Breast epithelium (tissue), 4 donors: Measurements from ENCODE around the gene ANKS1B. TPM values are rescaled to one million over a fixed set of nuclear protein-coding genes. Genes with fewer than 3 reads are reported as not detected.
"Not testable (repeated sequence)": the region's sequence is repeated elsewhere in the genome, so short reads cannot be mapped to it uniquely, and the experiment has no call there.

ENCODE experiments used
- DNase-seq, 2 donors: peaks; one replicate each; pipeline ENCODE4 v3.0.0-alpha.2; 2019; ENCODE audit warnings: low spot score in 2 of 2
- H3K27ac ChIP-seq, 2 donors: fragments of 200-600 bp; sonication (generic) in 1 of 2; one replicate each; pipeline ENCODE4 v1.5.1; 2016 to 2019; ENCODE audit warnings: mild to moderate bottlenecking in 1 of 2
- H3K27me3 ChIP-seq, 2 donors: fragments of 200-600 bp; sonication (generic) in 1 of 2; one replicate each; pipeline versions ENCODE4 v1.5.1 to v1.6.0; 2017 to 2019; ENCODE audit warnings: control low read depth in 1 of 2, mild to moderate bottlenecking in 1 of 2
- H3K36me3 ChIP-seq: fragments of 200-600 bp; one replicate; pipeline ENCODE4 v1.5.1; 2019
- H3K4me1 ChIP-seq, 2 donors: fragments of 200-600 bp; sonication (generic); one replicate each; pipeline ENCODE4 v1.5.1; 2016 to 2019; ENCODE audit warnings: control low read depth in 1 of 2
- H3K4me3 ChIP-seq, 3 donors: fragments of 200-600 bp; sonication (generic); 1 replicate in 2 of 3; 2 replicates in 1 of 3; pipeline ENCODE4 v1.5.1; 2016 to 2019; ENCODE audit warnings: mild to moderate bottlenecking in 3 of 3, moderate library complexity in 2 of 3
- H3K9me3 ChIP-seq, 2 donors: fragments of 200-600 bp; sonication (generic) in 1 of 2; one replicate each; pipeline ENCODE4 v1.5.1; 2016 to 2019; ENCODE audit warnings: control low read depth in 1 of 2
- POLR2A ChIP-seq: fragments of 450-650 bp; IDR thresholded peaks from one replicate; pipeline ENCODE4 v1.6.1; 2016; ENCODE audit warnings: antibody characterized with exemption, mild to moderate bottlenecking, moderate library complexity
- POLR2AphosphoS5 ChIP-seq, 3 donors: sonication (generic); formaldehyde crosslinking; IDR thresholded peaks; one replicate each; pipeline ENCODE4 v1.6.1; 2017; ENCODE audit warnings: antibody characterized with exemption in 3 of 3
- intact Hi-C: fragments of 100-400 bp; cut with DNase I; formaldehyde crosslinking; loops from one replicate; pipeline ENCODE4 v1.15.1; 2023; ENCODE audit warnings: low total_unique reads
- total RNA-seq, 3 donors: library from RNA; depleted of rRNA; stranded (reverse); fragments of >200 nt; gene quantifications; one replicate each; pipeline ENCODE4 v1.1.0, GENCODE V29; 2016
- TF ChIP-seq, protein P1 (sequence below), 3 donors: fragments of 450-650 bp; IDR thresholded peaks; one replicate each; pipeline ENCODE4 v1.5.1; 2016 to 2017; ENCODE audit warnings: antibody characterized with exemption in 3 of 3, mild to moderate bottlenecking in 3 of 3, moderate library complexity in 3 of 3

ANKS1B gene
- total RNA-seq, 3 donors from 2014 or later: 16.6 to 115 (median 32.4) TPM

DNA sequence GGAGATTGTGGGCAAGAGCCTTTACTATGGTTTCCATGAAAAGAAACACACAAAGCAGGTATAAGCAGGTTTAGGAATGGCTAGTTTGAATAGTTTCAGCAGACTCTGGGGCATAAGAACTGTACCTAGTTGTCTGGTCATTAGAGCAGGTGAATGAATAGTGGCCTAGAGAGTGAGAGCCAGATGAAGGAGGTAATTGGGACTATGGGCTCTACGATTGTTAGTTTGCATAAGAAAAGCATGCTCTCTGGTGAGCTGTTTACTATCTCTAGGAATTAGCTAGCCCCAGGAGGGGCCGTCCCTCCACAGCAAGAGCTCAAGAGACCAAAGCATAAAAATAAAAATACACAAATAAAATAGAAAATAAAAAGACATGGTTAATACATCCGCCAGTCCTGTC lies 734.6 kb downstream of the ANKS1B start:
- Histone ChIP-seq H3K27ac (no peak overlapping the region), H3K4me3 (no peak overlapping the region), H3K27me3 (no peaks in the 10 kb centered on the region), H3K36me3 (no peaks in the 10 kb centered on the region), H3K4me1 (no peaks in the 10 kb centered on the region), H3K9me3 (no peaks in the 10 kb centered on the region)
- intact Hi-C loops: no loop called here
- no peak for DNase-seq
- no peak for TF ChIP-seq POLR2A
- no peak for TF ChIP-seq POLR2AphosphoS5 (IDR thresholded peaks at IDR 0.05)
- TF ChIP-seq, protein P1, sequence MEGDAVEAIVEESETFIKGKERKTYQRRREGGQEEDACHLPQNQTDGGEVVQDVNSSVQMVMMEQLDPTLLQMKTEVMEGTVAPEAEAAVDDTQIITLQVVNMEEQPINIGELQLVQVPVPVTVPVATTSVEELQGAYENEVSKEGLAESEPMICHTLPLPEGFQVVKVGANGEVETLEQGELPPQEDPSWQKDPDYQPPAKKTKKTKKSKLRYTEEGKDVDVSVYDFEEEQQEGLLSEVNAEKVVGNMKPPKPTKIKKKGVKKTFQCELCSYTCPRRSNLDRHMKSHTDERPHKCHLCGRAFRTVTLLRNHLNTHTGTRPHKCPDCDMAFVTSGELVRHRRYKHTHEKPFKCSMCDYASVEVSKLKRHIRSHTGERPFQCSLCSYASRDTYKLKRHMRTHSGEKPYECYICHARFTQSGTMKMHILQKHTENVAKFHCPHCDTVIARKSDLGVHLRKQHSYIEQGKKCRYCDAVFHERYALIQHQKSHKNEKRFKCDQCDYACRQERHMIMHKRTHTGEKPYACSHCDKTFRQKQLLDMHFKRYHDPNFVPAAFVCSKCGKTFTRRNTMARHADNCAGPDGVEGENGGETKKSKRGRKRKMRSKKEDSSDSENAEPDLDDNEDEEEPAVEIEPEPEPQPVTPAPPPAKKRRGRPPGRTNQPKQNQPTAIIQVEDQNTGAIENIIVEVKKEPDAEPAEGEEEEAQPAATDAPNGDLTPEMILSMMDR (IDR thresholded peaks at IDR 0.05): no peak

DNA sequence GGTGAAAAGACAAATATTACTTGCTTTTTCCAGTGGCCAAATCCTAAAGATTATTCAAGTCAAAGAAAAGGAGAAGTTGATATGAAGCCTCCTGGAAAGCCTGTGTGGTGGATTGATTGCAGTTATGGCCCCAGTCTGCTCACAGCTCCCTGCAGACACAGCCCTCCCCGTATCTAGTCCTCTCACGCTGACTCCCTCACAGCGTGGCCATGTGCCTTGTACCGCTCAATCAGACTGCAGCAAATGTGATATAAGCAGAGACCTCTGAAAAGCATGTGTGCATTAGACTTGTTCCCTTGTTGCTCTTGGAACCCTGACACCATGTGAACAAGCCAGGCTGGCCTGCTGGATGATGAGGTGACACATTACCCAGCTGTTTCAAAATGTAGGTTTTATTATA lies 735.2 kb downstream of the ANKS1B start:
- intact Hi-C loops: no loop called here
- Histone ChIP-seq H3K4me3 (no peak overlapping the region), H3K27ac (no peak overlapping the region), H3K27me3 (no peaks in the 10 kb centered on the region), H3K36me3 (no peaks in the 10 kb centered on the region), H3K4me1 (no peaks in the 10 kb centered on the region), H3K9me3 (no peaks in the 10 kb centered on the region)
- no peak for DNase-seq
- TF ChIP-seq POLR2A (no peak), POLR2AphosphoS5 (IDR thresholded peaks at IDR 0.05) (no peak)
- TF ChIP-seq, protein P1 (IDR thresholded peaks at IDR 0.05): no peak

DNA sequence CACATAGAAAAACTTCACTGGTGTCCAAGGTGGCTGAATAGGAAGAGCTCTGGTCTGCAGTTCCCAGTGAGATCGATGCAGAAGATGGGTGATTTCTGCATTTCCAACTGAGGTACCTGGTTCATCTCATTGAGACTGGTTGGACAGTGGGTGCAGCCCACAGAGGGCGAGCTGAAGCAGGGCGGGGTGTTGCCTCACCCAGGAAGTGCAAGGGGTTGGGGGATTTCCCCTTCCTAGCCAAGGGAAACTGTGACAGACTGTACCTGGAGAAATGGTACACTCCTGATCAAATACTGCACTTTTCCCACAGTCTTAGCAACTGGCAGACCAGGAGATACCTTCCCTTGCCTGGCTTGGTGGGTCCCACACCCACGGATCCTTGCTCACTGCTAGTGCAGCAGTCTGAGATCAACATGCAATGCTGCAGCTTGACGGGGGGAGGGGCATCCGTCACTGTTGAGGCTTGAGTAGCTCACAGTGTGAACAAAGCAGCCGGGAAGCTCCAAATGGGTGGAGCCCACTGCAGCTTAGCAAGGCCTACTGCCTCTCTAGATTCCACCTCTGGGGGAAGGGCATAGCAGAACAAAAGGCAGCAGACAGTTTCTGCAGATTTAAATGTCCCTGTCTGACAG lies 746.7 kb downstream of the ANKS1B start:
- H3K27me3 ChIP-seq, H3K36me3 ChIP-seq, H3K4me1 ChIP-seq, H3K9me3 ChIP-seq, H3K27ac ChIP-seq, DNase-seq, intact Hi-C loops, H3K4me3 ChIP-seq: not testable (repeated sequence)

DNA sequence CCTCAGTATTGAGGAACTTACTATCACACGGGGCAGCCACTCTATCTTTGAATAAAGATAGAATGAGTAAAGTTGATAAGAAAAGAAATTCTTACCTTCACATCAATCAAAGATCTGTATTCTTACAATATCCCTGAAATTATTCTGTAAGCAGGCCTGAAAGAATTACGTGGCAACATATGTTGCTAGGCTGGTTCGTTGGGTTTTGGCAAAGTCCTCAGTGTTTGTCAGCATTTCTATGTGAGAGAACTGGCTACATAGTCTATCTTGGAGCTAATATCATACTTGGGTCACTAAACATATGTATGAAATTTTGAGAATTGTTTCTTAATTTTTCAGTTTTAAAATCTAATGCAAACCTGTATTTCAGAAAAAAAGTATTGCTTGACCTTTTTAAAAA lies 749.4 kb downstream of the ANKS1B start:
- Histone ChIP-seq H3K9me3 (no peaks in the 10 kb centered on the region), H3K4me1 (no peaks in the 10 kb centered on the region), H3K27me3 (no peaks in the 10 kb centered on the region), H3K4me3 (no peak overlapping the region), H3K27ac (no peak overlapping the region), H3K36me3 (no peaks in the 10 kb centered on the region)
- intact Hi-C loops: no loop called here
- no peak for DNase-seq
- TF ChIP-seq POLR2A (no peak), POLR2AphosphoS5 (IDR thresholded peaks at IDR 0.05) (no peak)
- TF ChIP-seq, protein P1 (IDR thresholded peaks at IDR 0.05): no peak

DNA sequence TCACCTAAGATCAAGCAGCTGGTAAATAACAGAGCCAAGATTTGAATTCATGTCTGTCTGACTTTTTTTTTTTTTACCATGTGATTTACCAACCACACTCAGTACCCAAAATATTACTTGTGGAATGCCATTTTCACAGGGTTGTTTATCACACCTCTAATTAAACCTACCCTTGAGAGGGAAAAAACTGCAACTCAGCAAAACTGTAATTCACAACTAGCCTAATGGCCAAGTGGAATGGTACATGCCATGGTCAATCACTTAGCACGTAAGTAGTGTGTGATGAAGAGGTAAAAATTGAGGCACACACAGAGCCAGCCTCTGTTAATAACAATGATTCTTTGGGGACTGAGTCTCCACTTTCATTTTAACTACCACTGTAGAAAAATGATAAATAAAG lies 750.0 kb downstream of the ANKS1B start:
- no peaks in the 10 kb centered on the region for H3K36me3 ChIP-seq
- intact Hi-C loops: no loop called here
- no peak overlapping the region for H3K4me3 ChIP-seq
- TF ChIP-seq POLR2AphosphoS5 (IDR thresholded peaks at IDR 0.05): no peak
- TF ChIP-seq, protein P1 (IDR thresholded peaks at IDR 0.05): no peak
- no peak for TF ChIP-seq POLR2A
- DNase-seq: no peak
- H3K27me3 ChIP-seq: no peaks in the 10 kb centered on the region
- H3K27ac ChIP-seq: no peak overlapping the region
- no peaks in the 10 kb centered on the region for H3K4me1 ChIP-seq
- H3K9me3 ChIP-seq: no peaks in the 10 kb centered on the region

DNA sequence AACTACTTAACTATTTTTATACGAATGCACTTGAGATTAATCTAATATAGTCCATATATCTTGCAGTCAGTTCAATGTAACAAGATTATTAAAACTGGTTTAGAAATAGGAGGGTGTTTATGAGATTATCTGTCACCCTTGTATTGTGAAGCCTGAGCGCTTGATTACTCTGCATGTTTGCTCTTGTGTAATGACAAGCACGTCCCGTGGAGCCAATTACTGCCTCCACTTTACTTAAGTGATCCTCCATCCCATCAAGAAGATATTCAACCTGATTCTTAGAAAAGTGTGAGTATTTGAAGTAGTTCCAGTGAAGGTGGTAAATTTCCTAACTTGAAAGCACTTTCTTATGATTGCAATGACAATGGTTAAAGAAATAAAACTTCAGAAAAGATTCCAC lies 752.4 kb downstream of the ANKS1B start:
- Histone ChIP-seq H3K4me3 (no peak overlapping the region), H3K4me1 (no peaks in the 10 kb centered on the region), H3K9me3 (no peaks in the 10 kb centered on the region), H3K36me3 (no peaks in the 10 kb centered on the region), H3K27ac (no peak overlapping the region), H3K27me3 (no peaks in the 10 kb centered on the region)
- intact Hi-C loops: no loop called here
- TF ChIP-seq POLR2AphosphoS5 (IDR thresholded peaks at IDR 0.05): no peak
- DNase-seq: no peak
